ENCODE results near the gene CUX1. TPM values are rescaled to one million over a fixed set of nuclear protein-coding genes. Genes with fewer than 3 reads are reported as not detected.
"Not testable (repeated sequence)": the region's sequence is repeated elsewhere in the genome, so short reads cannot be mapped to it uniquely, and the experiment has no call there.

The CUX1 gene
- total RNA-seq, 1 donor from 2014 or later, result 89.1 TPM

GRCh38 chr7:101788517-101788916 lies 28.9 kb upstream of the CUX1 start:
- Mint-ChIP-seq H3K4me3 (ENCODE audit: unreplicated experiment) (no peak overlapping the region), H3K9me3 (ENCODE audit: unreplicated experiment) (no peaks in the 10 kb centered on the region), H3K27me3 (ENCODE audit: unreplicated experiment) (peaks cover 19% of the 10 kb centered on the region), H3K27ac (ENCODE audit: unreplicated experiment) (no peak overlapping the region), H3K4me1 (ENCODE audit: unreplicated experiment) (peaks cover 8% of the 10 kb centered on the region), H3K36me3 (ENCODE audit: unreplicated experiment) (no peaks in the 10 kb centered on the region)
- no peak for DNase-seq (ENCODE audit: extremely low spot score, unreplicated experiment)
- TF ChIP-seq, protein P1, sequence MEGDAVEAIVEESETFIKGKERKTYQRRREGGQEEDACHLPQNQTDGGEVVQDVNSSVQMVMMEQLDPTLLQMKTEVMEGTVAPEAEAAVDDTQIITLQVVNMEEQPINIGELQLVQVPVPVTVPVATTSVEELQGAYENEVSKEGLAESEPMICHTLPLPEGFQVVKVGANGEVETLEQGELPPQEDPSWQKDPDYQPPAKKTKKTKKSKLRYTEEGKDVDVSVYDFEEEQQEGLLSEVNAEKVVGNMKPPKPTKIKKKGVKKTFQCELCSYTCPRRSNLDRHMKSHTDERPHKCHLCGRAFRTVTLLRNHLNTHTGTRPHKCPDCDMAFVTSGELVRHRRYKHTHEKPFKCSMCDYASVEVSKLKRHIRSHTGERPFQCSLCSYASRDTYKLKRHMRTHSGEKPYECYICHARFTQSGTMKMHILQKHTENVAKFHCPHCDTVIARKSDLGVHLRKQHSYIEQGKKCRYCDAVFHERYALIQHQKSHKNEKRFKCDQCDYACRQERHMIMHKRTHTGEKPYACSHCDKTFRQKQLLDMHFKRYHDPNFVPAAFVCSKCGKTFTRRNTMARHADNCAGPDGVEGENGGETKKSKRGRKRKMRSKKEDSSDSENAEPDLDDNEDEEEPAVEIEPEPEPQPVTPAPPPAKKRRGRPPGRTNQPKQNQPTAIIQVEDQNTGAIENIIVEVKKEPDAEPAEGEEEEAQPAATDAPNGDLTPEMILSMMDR (IDR thresholded peaks at IDR 0.05), result no peak

GRCh38 chr7:101790566-101791293 lies 26.7 kb upstream of the CUX1 start:
- Mint-ChIP-seq H3K4me3 (ENCODE audit: unreplicated experiment) (no peak overlapping the region), H3K27ac (ENCODE audit: unreplicated experiment) (no peak overlapping the region)
- DNase-seq (ENCODE audit: extremely low spot score, unreplicated experiment), result no peak

GRCh38 chr7:101792051-101792681 lies 25.3 kb upstream of the CUX1 start:
- no peak overlapping the region for H3K27ac Mint-ChIP-seq (ENCODE audit: unreplicated experiment)

More at GRCh38 chr7:101790566-101791293, 26.7 kb upstream of the CUX1 start:
- TF ChIP-seq, protein P1 (IDR thresholded peaks at IDR 0.05), result no peak
- Mint-ChIP-seq H3K36me3 (ENCODE audit: unreplicated experiment) (no peaks in the 10 kb centered on the region), H3K27me3 (ENCODE audit: unreplicated experiment) (peaks cover 4% of the 10 kb centered on the region), H3K4me1 (ENCODE audit: unreplicated experiment) (peaks cover 8% of the 10 kb centered on the region), H3K9me3 (ENCODE audit: unreplicated experiment) (no peaks in the 10 kb centered on the region)

GRCh38 chr7:101792682-101793071 lies 24.7 kb upstream of the CUX1 start:
- H3K27ac Mint-ChIP-seq (ENCODE audit: unreplicated experiment); H3K4me3 Mint-ChIP-seq (ENCODE audit: unreplicated experiment); DNase-seq (ENCODE audit: extremely low spot score, unreplicated experiment); H3K4me1 Mint-ChIP-seq (ENCODE audit: unreplicated experiment); H3K9me3 Mint-ChIP-seq (ENCODE audit: unreplicated experiment); H3K36me3 Mint-ChIP-seq (ENCODE audit: unreplicated experiment); H3K27me3 Mint-ChIP-seq (ENCODE audit: unreplicated experiment): not testable (repeated sequence)

More at GRCh38 chr7:101792051-101792681, 25.3 kb upstream of the CUX1 start:
- no peak for DNase-seq (ENCODE audit: extremely low spot score, unreplicated experiment)
- peaks cover 3% of the 10 kb centered on the region for H3K27me3 Mint-ChIP-seq (ENCODE audit: unreplicated experiment)
- H3K4me3 Mint-ChIP-seq (ENCODE audit: unreplicated experiment), result no peak overlapping the region
- TF ChIP-seq, protein P1 (IDR thresholded peaks at IDR 0.05), result no peak
- no peaks in the 10 kb centered on the region for H3K9me3 Mint-ChIP-seq (ENCODE audit: unreplicated experiment)
- peaks cover 8% of the 10 kb centered on the region for H3K4me1 Mint-ChIP-seq (ENCODE audit: unreplicated experiment)
- H3K36me3 Mint-ChIP-seq (ENCODE audit: unreplicated experiment), result no peaks in the 10 kb centered on the region

DNA sequence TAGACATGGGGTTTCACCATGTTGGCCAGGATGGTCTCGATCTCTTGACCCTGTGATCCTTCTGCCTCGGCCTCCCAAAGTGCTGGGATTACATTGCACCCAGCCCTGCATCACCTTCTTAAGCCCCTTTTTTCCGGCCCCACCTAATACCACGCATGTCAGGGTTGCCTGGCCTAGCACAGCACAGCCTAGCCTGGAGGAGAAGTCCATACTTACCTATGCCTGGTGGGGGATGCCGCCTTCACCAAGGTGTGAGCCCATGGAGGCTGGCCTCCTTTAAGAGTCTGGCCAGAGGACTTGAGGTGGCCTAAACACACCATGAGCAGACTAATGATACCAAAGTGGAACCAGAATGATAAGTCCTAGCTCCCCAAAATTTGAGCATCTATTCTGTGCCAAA lies 22.0 kb upstream of the CUX1 start:
- DNase-seq (ENCODE audit: extremely low spot score, unreplicated experiment), result no peak
- Mint-ChIP-seq H3K9me3 (ENCODE audit: unreplicated experiment) (no peaks in the 10 kb centered on the region), H3K27me3 (ENCODE audit: unreplicated experiment) (peaks cover 15% of the 10 kb centered on the region), H3K4me3 (ENCODE audit: unreplicated experiment) (no peak overlapping the region), H3K4me1 (ENCODE audit: unreplicated experiment) (peaks cover 8% of the 10 kb centered on the region), H3K36me3 (ENCODE audit: unreplicated experiment) (no peaks in the 10 kb centered on the region), H3K27ac (ENCODE audit: unreplicated experiment) (no peak overlapping the region)
- TF ChIP-seq, protein P1 (IDR thresholded peaks at IDR 0.05), result no peak

DNA sequence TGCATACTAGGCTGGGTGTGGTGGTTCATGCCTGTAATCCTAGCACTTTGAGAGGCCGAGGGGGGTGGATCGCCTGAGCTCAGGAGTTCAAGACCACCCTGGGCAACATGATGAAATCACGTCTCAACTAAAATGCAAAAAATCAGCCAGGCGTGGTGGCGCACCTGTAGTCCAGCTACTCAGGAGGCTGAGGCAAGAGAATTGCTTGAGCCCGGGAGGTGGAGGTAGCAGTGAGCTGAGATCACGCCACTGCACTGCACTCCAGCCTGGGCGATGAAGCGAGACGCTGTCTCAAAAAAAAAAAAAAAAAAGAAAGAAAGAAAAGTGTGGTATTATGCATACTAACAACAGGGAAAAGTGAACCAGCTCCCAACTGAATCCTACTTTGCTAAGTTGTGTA lies 19.3 kb upstream of the CUX1 start:
- not testable (repeated sequence) for DNase-seq (ENCODE audit: extremely low spot score, unreplicated experiment); H3K27ac Mint-ChIP-seq (ENCODE audit: unreplicated experiment); H3K4me3 Mint-ChIP-seq (ENCODE audit: unreplicated experiment); H3K36me3 Mint-ChIP-seq (ENCODE audit: unreplicated experiment); H3K4me1 Mint-ChIP-seq (ENCODE audit: unreplicated experiment); H3K9me3 Mint-ChIP-seq (ENCODE audit: unreplicated experiment)
- peaks cover 36% of the 10 kb centered on the region for H3K27me3 Mint-ChIP-seq (ENCODE audit: unreplicated experiment)
